RWPE2 (cell line): ENCODE results near the gene PRKRIP1.
A peak's percentile ranks its signal among the peaks of the same experiment; 100 is the strongest.

ENCODE experiments used
- ATAC-seq: fragments of 200-7000 bp; cut with Tn5 transposase; 3 replicates; pipeline ENCODE4 v1.9.1; 2021; ENCODE audit warnings: low read depth
- DNase-seq: peaks from one replicate; pipeline ENCODE4 v3.0.0-alpha.2; 2020; ENCODE audit warnings: low spot score
- H3K27ac ChIP-seq: fragments of 450-650 bp; 2 replicates; pipeline ENCODE4 v1.5.1; 2017; ENCODE audit warnings: mild to moderate bottlenecking; ENCODE audit not compliant: poor library complexity, severe bottlenecking
- H3K27me3 ChIP-seq: fragments of 250-450 bp; sonication (Bioruptor Pico); 2 replicates; pipeline ENCODE4 v1.5.1; 2021; ENCODE audit warnings: mild to moderate bottlenecking, moderate library complexity; ENCODE audit not compliant: insufficient read depth, poor library complexity, severe bottlenecking
- H3K36me3 ChIP-seq: fragments of 250-450 bp; sonication (Bioruptor Pico); 2 replicates; pipeline ENCODE4 v1.5.1; 2020; ENCODE audit warnings: low read depth, mild to moderate bottlenecking, moderate library complexity
- H3K4me1 ChIP-seq: fragments of 250-450 bp; sonication (Bioruptor Pico); 2 replicates; pipeline ENCODE4 v1.5.1; 2021; ENCODE audit warnings: mild to moderate bottlenecking, moderate library complexity; ENCODE audit not compliant: insufficient read depth, poor library complexity, severe bottlenecking
- H3K4me3 ChIP-seq: fragments of 250-450 bp; sonication (Bioruptor Pico); 2 replicates; pipeline ENCODE4 v1.5.1; 2021; ENCODE audit warnings: mild to moderate bottlenecking, moderate library complexity; ENCODE audit not compliant: severe bottlenecking
- H3K9me3 ChIP-seq: fragments of 250-450 bp; sonication (Bioruptor Pico); 2 replicates; pipeline ENCODE4 v1.5.1; 2021; ENCODE audit warnings: mild to moderate bottlenecking, moderate library complexity; ENCODE audit not compliant: severe bottlenecking
- CTCF ChIP-seq: fragments of 450-650 bp; IDR thresholded peaks from one replicate; pipeline ENCODE4 v1.5.1; 2017; ENCODE audit warnings: mild to moderate bottlenecking, moderate library complexity; ENCODE audit not compliant: poor library complexity, severe bottlenecking

Gene PRKRIP1

GRCh38 chr7:102468478-102469350 is 72.6 kb downstream of the PRKRIP1 start:
- Histone ChIP-seq H3K36me3 (peaks cover 25% of the 10 kb centered on the region), H3K27me3 (no peaks in the 10 kb centered on the region), H3K4me1 (no peaks in the 10 kb centered on the region), H3K9me3 (no peaks in the 10 kb centered on the region), H3K27ac (no peak overlapping the region), H3K4me3 (no peak overlapping the region)
- no peak for TF ChIP-seq CTCF
- DNase-seq = peak; percentile 63
- ATAC-seq = no peak

GRCh38 chr7:102469351-102469971 is 73.3 kb downstream of the PRKRIP1 start:
- Histone ChIP-seq H3K36me3 (peaks cover 25% of the 10 kb centered on the region), H3K4me1 (no peaks in the 10 kb centered on the region), H3K9me3 (no peaks in the 10 kb centered on the region), H3K27me3 (no peaks in the 10 kb centered on the region), H3K4me3 (no peak overlapping the region), H3K27ac (no peak overlapping the region)
- no peak for TF ChIP-seq CTCF
- ATAC-seq (no peak), DNase-seq (peak; percentile 45)

- H3K27ac ChIP-seq = no peak overlapping the region
- H3K27me3 ChIP-seq = no peaks in the 10 kb centered on the region
- ATAC-seq = no peak
- no peaks in the 10 kb centered on the region for H3K9me3 ChIP-seq
- DNase-seq = peak; percentile 57
- H3K4me1 ChIP-seq = no peaks in the 10 kb centered on the region
- TF ChIP-seq CTCF = no peak
- no peak overlapping the region for H3K4me3 ChIP-seq
- peaks cover 25% of the 10 kb centered on the region for H3K36me3 ChIP-seq
These were observed 74.0 kb downstream of the PRKRIP1 start for GRCh38 chr7:102469972-102470825.

GRCh38 chr7:102471791-102472125 is 75.6 kb downstream of the PRKRIP1 start:
- H3K36me3 ChIP-seq = peaks cover 19% of the 10 kb centered on the region
- H3K9me3 ChIP-seq = no peaks in the 10 kb centered on the region
- no peak for TF ChIP-seq CTCF
- H3K27me3 ChIP-seq = no peaks in the 10 kb centered on the region
- H3K27ac ChIP-seq = no peak overlapping the region
- DNase-seq = no peak
- H3K4me3 ChIP-seq = no peak overlapping the region
- no peak for ATAC-seq
- no peaks in the 10 kb centered on the region for H3K4me1 ChIP-seq
